Breast epithelium (tissue), 4 donors: ENCODE results near the gene ACACB. TPM values are rescaled to one million over a fixed set of nuclear protein-coding genes. Genes with fewer than 3 reads are reported as not detected.

Experiments
- DNase-seq, 2 donors: peaks; one replicate each; pipeline ENCODE4 v3.0.0-alpha.2; 2019; ENCODE audit warnings: low spot score in 2 of 2
- H3K27ac ChIP-seq, 2 donors: fragments of 200-600 bp; sonication (generic) in 1 of 2; one replicate each; pipeline ENCODE4 v1.5.1; 2016 to 2019; ENCODE audit warnings: mild to moderate bottlenecking in 1 of 2
- H3K27me3 ChIP-seq, 2 donors: fragments of 200-600 bp; sonication (generic) in 1 of 2; one replicate each; pipeline versions ENCODE4 v1.5.1 to v1.6.0; 2017 to 2019; ENCODE audit warnings: control low read depth in 1 of 2, mild to moderate bottlenecking in 1 of 2
- H3K36me3 ChIP-seq: fragments of 200-600 bp; one replicate; pipeline ENCODE4 v1.5.1; 2019
- H3K4me1 ChIP-seq, 2 donors: fragments of 200-600 bp; sonication (generic); one replicate each; pipeline ENCODE4 v1.5.1; 2016 to 2019; ENCODE audit warnings: control low read depth in 1 of 2
- H3K4me3 ChIP-seq, 3 donors: fragments of 200-600 bp; sonication (generic); 1 replicate in 2 of 3; 2 replicates in 1 of 3; pipeline ENCODE4 v1.5.1; 2016 to 2019; ENCODE audit warnings: mild to moderate bottlenecking in 3 of 3, moderate library complexity in 2 of 3
- H3K9me3 ChIP-seq, 2 donors: fragments of 200-600 bp; sonication (generic) in 1 of 2; one replicate each; pipeline ENCODE4 v1.5.1; 2016 to 2019; ENCODE audit warnings: control low read depth in 1 of 2
- CTCF ChIP-seq, 3 donors: fragments of 450-650 bp; IDR thresholded peaks; one replicate each; pipeline ENCODE4 v1.5.1; 2016 to 2017; ENCODE audit warnings: antibody characterized with exemption in 3 of 3, mild to moderate bottlenecking in 3 of 3, moderate library complexity in 3 of 3
- POLR2A ChIP-seq: fragments of 450-650 bp; IDR thresholded peaks from one replicate; pipeline ENCODE4 v1.6.1; 2016; ENCODE audit warnings: antibody characterized with exemption, mild to moderate bottlenecking, moderate library complexity
- POLR2AphosphoS5 ChIP-seq, 3 donors: sonication (generic); formaldehyde crosslinking; IDR thresholded peaks; one replicate each; pipeline ENCODE4 v1.6.1; 2017; ENCODE audit warnings: antibody characterized with exemption in 3 of 3
- intact Hi-C: fragments of 100-400 bp; cut with DNase I; formaldehyde crosslinking; loops from one replicate; pipeline ENCODE4 v1.15.1; 2023; ENCODE audit warnings: low total_unique reads
- total RNA-seq, 3 donors: library from RNA; depleted of rRNA; stranded (reverse); fragments of >200 nt; gene quantifications; one replicate each; pipeline ENCODE4 v1.1.0, GENCODE V29; 2016

The ACACB gene
- total RNA-seq, 3 donors from 2014 or later: 223 to 957 (median 301) TPM

GRCh38 chr12:109284392-109284791 lies 168.0 kb downstream of the ACACB start:
- H3K9me3 ChIP-seq: no peaks in the 10 kb centered on the region
- H3K4me1 ChIP-seq: no peaks in the 10 kb centered on the region
- no peak overlapping the region for H3K4me3 ChIP-seq
- no peak overlapping the region for H3K27ac ChIP-seq
- no peak for DNase-seq
- intact Hi-C loops: no loop called here
- H3K27me3 ChIP-seq: peaks cover 0 to 3% of the 10 kb centered on the region in 2 donors
- no peaks in the 10 kb centered on the region for H3K36me3 ChIP-seq
- TF ChIP-seq POLR2AphosphoS5 (IDR thresholded peaks at IDR 0.05) (no peak), CTCF (IDR thresholded peaks at IDR 0.05) (no peak), POLR2A (no peak)

- intact Hi-C loops: no loop called here
- Histone ChIP-seq H3K27me3 (peaks cover 0 to 3% of the 10 kb centered on the region in 2 donors), H3K36me3 (no peaks in the 10 kb centered on the region), H3K4me3 (no peak overlapping the region), H3K9me3 (no peaks in the 10 kb centered on the region), H3K27ac (no peak overlapping the region), H3K4me1 (no peaks in the 10 kb centered on the region)
- no peak for TF ChIP-seq POLR2A
- TF ChIP-seq CTCF (IDR thresholded peaks at IDR 0.05): no peak
- no peak for TF ChIP-seq POLR2AphosphoS5 (IDR thresholded peaks at IDR 0.05)
- no peak for DNase-seq
Measured at GRCh38 chr12:109286252-109286651, 169.9 kb downstream of the ACACB start.

DNA sequence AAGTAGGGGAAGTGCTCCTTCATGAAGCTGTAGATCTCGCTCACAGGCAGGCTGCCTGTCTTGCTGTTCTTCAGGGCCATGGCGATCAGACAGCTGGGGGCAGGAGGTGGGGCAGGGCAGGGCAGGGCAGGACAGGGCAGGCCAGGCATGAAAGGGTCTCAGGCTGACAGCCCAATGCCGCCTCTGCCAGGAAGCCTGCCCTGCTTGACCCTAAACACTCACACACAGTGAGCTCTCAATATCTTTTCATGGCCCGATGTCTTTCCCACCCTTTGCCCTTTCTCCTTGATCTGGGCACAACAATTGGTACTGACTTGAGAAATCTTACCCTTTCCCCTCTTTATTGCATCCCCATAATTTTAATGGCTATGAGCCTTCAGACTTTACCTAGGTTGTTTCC lies 170.3 kb downstream of the ACACB start:
- TF ChIP-seq POLR2A: no peak
- TF ChIP-seq POLR2AphosphoS5 (IDR thresholded peaks at IDR 0.05): no peak
- TF ChIP-seq CTCF (IDR thresholded peaks at IDR 0.05): no peak
- Histone ChIP-seq H3K9me3 (no peaks in the 10 kb centered on the region), H3K27me3 (peaks cover 0 to 3% of the 10 kb centered on the region in 2 donors), H3K4me3 (no peak overlapping the region), H3K36me3 (no peaks in the 10 kb centered on the region), H3K4me1 (no peaks in the 10 kb centered on the region), H3K27ac (no peak overlapping the region)
- intact Hi-C loops: no loop called here
- DNase-seq: no peak

DNA sequence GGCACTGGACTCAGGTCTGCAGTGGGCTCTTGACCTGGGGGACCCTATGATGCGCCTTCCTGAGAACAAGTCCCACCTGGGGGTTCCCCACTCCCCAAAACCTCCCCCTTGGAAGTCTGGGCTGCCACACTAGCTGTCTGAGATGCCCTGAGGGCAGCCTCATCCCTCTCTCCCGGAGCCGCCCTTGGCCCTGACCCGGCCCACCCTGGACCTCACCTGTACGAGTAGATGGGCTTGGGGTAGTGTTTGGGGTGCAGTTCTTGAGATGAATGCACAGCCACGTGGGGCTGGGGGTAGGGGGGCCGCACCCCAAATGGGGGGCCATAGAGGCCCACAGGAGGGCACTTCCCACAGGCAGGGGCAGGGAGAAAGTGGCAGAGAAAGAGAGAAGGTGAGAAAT lies 170.8 kb downstream of the ACACB start:
- no peak overlapping the region for H3K4me3 ChIP-seq
- DNase-seq: no peak
- no peaks in the 10 kb centered on the region for H3K36me3 ChIP-seq
- peaks cover 0 to 3% of the 10 kb centered on the region in 2 donors for H3K27me3 ChIP-seq
- no peak overlapping the region for H3K27ac ChIP-seq
- TF ChIP-seq POLR2A (no peak), CTCF (IDR thresholded peaks at IDR 0.05) (no peak), POLR2AphosphoS5 (IDR thresholded peaks at IDR 0.05) (no peak)
- intact Hi-C loops: no loop called here
- no peaks in the 10 kb centered on the region for H3K4me1 ChIP-seq
- H3K9me3 ChIP-seq: no peaks in the 10 kb centered on the region

- no peaks in the 10 kb centered on the region for H3K9me3 ChIP-seq
- H3K4me1 ChIP-seq: no peaks in the 10 kb centered on the region
- peaks cover 0 to 3% of the 10 kb centered on the region in 2 donors for H3K27me3 ChIP-seq
- H3K4me3 ChIP-seq: no peak overlapping the region
- TF ChIP-seq POLR2AphosphoS5 (IDR thresholded peaks at IDR 0.05) (no peak), CTCF (IDR thresholded peaks at IDR 0.05) (no peak), POLR2A (no peak)
- DNase-seq: no peak
- no peak overlapping the region for H3K27ac ChIP-seq
- intact Hi-C loops: no loop called here
- H3K36me3 ChIP-seq: no peaks in the 10 kb centered on the region
Measured at GRCh38 chr12:109287811-109288469, 171.6 kb downstream of the ACACB start.
